ENCODE data around the gene CKMT2. TPM values are rescaled to one million over a fixed set of nuclear protein-coding genes. Genes with fewer than 3 reads are reported as not detected.

The CKMT2 gene
- total RNA-seq = not detected in 2 replicates

GRCh38 chr5:81233080-81233634 is at the start of gene CKMT2:
Gene CKMT2, plus strand, starts transcription at chr5:81233322. Its CDS starts 17,811 bp downstream, at chr5:81251133.

GRCh38 chr5:81301271-81302015 is 68.3 kb downstream of the CKMT2 start, which contains the start of gene ZCCHC9:
Gene ZCCHC9, plus strand, starts transcription at chr5:81301587. Its CDS starts 3,171 bp downstream, at chr5:81304758.

Other genes with a start within 250 kb of the CKMT2 start
- 23.2 and 25.4 TPM in 2 replicates for gene ZCCHC9, start 68.3 kb downstream of the CKMT2 start, total RNA-seq
- not detected in 2 replicates for gene ACOT12, start 160.8 kb downstream of the CKMT2 start, total RNA-seq

Data from hair follicular keratinocyte (primary cell).